ENCODE data around the gene AGFG1.

Gene AGFG1

DNA sequence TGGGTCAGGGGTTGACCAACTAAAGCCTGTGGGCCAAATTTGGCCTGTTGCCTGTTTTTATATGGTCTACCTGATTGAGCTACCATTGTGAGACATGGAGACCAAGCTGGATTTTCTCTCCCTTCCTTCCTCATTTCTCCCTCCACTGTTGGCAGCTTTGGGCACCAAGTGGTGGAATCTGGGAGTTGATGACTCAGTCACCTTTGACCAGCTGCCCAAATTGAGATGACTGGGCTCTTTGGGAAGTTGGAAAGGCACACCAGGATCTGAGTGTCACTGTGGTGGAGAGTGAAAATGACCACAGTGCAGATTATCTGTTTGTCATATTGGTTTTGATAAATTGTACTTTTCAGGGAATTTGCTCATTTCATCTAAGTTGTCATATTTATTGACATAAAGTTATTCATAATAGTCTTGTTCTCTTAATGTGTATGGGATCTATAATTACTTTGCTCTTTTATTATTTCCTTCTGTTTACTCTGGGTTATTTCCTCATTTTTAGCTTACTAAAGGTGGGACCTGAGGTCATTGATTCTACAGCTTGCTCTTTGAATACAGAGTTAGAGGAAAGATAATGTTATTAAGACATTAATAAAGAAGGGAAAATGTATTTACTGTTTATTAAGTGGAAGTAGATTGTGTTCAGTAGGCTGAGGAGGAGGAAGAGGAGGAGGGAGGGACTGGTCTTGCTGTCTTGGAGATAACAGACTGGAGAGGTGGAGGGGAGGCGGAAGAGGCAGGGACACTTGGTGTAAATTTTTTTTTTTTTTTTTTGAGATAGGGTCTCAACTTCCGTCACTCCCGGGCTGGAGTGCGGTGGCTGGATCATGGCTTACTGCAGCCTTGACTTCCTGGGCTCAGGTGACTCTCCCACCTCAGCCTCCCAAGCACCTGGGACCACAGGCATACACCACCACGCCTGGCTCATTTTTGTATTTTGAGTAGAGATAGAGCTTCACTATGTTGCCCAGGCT is 31.8 kb downstream of the AGFG1 start:
- no peak overlapping the region for H3K18ac ChIP-seq (ENCODE audit: low read length)
- peaks cover 2% of the 10 kb centered on the region for H3K4me1 ChIP-seq (ENCODE audit: control insufficient read depth, low read depth, low read length)
- no peak overlapping the region for H3K23ac ChIP-seq (ENCODE audit: low read length)
- no peak overlapping the region for H3K4me3 ChIP-seq (ENCODE audit: low read length)
- peak; percentile 37 for DNase-seq
- H2AK5ac ChIP-seq (ENCODE audit: low read length): no peak overlapping the region
- H4K8ac ChIP-seq (ENCODE audit: low read depth, low read length): no peak overlapping the region
- H2BK120ac ChIP-seq (ENCODE audit: low read depth, low read length): no peak overlapping the region
- no CpG with 5 or more reads among the region's 5 CpGs for WGBS (ENCODE audit: extremely low coverage, insufficient coverage, low lambda C conversion rate)
- no peaks in the 10 kb centered on the region for H3K36me3 ChIP-seq (ENCODE audit: control insufficient read depth, insufficient read depth, low read length)
- peaks cover 9% of the 10 kb centered on the region for H3K79me1 ChIP-seq (ENCODE audit: low read length)
- H4K5ac ChIP-seq (ENCODE audit: low read length): no peak overlapping the region
- H3K27me3 ChIP-seq (ENCODE audit: insufficient read depth, low read length, poor library complexity): no peaks in the 10 kb centered on the region
- H3K4me2 ChIP-seq (ENCODE audit: low read length): no peak overlapping the region
- no peak overlapping the region for H2BK5ac ChIP-seq (ENCODE audit: low read length)
- H3K27ac ChIP-seq (ENCODE audit: low read depth, low read length): no peak overlapping the region
- no peak overlapping the region for H2BK15ac ChIP-seq (replicated peaks; ENCODE audit: low read depth)
- no peak overlapping the region for H3K56ac ChIP-seq (ENCODE audit: low read length)
- no peak overlapping the region for H3K4ac ChIP-seq (ENCODE audit: low read depth, low read length)
- peaks cover 55% of the 10 kb centered on the region for H3K79me2 ChIP-seq (ENCODE audit: control insufficient read depth, insufficient read depth, low read length)
- H3K9ac ChIP-seq (ENCODE audit: low read length): no peak overlapping the region

DNA sequence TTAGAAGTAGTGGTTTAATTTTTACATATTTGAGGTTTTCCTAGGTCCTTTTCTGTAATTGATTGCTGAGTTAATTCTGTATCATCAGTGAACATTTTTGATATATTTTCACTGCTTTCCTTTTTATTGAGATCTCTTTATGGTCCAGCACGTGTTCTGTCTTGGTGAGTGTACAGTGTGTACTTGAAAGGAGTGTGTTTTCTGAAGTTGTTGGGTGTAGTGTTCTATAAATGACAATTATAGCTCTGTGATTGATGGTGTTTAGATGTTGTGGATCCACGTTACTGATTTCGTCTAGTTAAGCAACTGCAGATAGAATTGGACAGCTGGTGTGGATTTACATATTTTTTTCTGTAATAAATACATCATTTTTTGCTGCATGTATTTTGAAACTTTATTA is 32.7 kb downstream of the AGFG1 start:
- no CpG with 5 or more reads among the region's 3 CpGs for WGBS (ENCODE audit: extremely low coverage, insufficient coverage, low lambda C conversion rate)

DNA sequence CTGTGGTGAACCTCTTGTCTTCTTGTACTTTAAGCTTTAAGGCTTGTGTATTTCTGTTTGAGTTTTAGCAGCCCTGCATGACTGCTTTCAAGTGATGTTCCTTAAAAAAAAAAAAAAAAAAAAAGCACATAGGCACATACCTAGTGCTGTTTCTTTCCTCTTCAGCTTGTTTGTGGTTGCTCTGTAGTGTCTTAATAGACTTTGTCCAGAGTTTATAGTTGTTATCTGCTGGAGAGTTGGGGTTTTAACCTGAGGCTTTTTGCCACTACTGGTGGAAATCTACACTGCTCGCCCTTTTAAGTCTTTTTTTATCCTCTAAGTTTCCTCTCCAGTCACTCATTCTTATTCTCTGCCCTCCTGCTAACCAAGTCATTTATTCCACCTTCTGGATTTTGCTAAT is 34.5 kb downstream of the AGFG1 start:
- Histone ChIP-seq H4K5ac (ENCODE audit: low read length) (no peak overlapping the region), H3K27ac (ENCODE audit: low read depth, low read length) (no peak overlapping the region), H3K4me1 (ENCODE audit: control insufficient read depth, low read depth, low read length) (peaks cover 8% of the 10 kb centered on the region), H3K27me3 (ENCODE audit: insufficient read depth, low read length, poor library complexity) (no peaks in the 10 kb centered on the region), H4K8ac (ENCODE audit: low read depth, low read length) (no peak overlapping the region), H2BK15ac (replicated peaks; ENCODE audit: low read depth) (no peak overlapping the region), H3K4me2 (ENCODE audit: low read length) (no peak overlapping the region), H3K4ac (ENCODE audit: low read depth, low read length) (no peak overlapping the region), H3K79me2 (ENCODE audit: control insufficient read depth, insufficient read depth, low read length) (peaks cover 56% of the 10 kb centered on the region), H3K56ac (ENCODE audit: low read length) (no peak overlapping the region), H2AK5ac (ENCODE audit: low read length) (no peak overlapping the region), H3K4me3 (ENCODE audit: low read length) (no peak overlapping the region), H3K36me3 (ENCODE audit: control insufficient read depth, insufficient read depth, low read length) (no peaks in the 10 kb centered on the region), H3K23ac (ENCODE audit: low read length) (no peak overlapping the region), H3K79me1 (ENCODE audit: low read length) (peaks cover 8% of the 10 kb centered on the region), H3K18ac (ENCODE audit: low read length) (no peak overlapping the region), H3K9ac (ENCODE audit: low read length) (no peak overlapping the region), H2BK120ac (ENCODE audit: low read depth, low read length) (no peak overlapping the region), H2BK5ac (ENCODE audit: low read length) (no peak overlapping the region)
- no CpG with 5 or more reads among the region's 1 CpG for WGBS (ENCODE audit: extremely low coverage, insufficient coverage, low lambda C conversion rate)
- no peak for DNase-seq

More for the DNA sequence above, 32.7 kb downstream of the AGFG1 start:
- peaks cover 54% of the 10 kb centered on the region for H3K79me2 ChIP-seq (ENCODE audit: control insufficient read depth, insufficient read depth, low read length)
- no peak overlapping the region for H2AK5ac ChIP-seq (ENCODE audit: low read length)
- no peak overlapping the region for H3K18ac ChIP-seq (ENCODE audit: low read length)
- H2BK120ac ChIP-seq (ENCODE audit: low read depth, low read length): no peak overlapping the region
- DNase-seq: no peak
- H4K8ac ChIP-seq (ENCODE audit: low read depth, low read length): no peak overlapping the region
- no peak overlapping the region for H3K56ac ChIP-seq (ENCODE audit: low read length)
- no peaks in the 10 kb centered on the region for H3K36me3 ChIP-seq (ENCODE audit: control insufficient read depth, insufficient read depth, low read length)
- peaks cover 9% of the 10 kb centered on the region for H3K79me1 ChIP-seq (ENCODE audit: low read length)
- no peak overlapping the region for H3K4ac ChIP-seq (ENCODE audit: low read depth, low read length)
- H3K23ac ChIP-seq (ENCODE audit: low read length): no peak overlapping the region
- no peak overlapping the region for H2BK15ac ChIP-seq (replicated peaks; ENCODE audit: low read depth)
- H3K27me3 ChIP-seq (ENCODE audit: insufficient read depth, low read length, poor library complexity): no peaks in the 10 kb centered on the region
- peaks cover 2% of the 10 kb centered on the region for H3K4me1 ChIP-seq (ENCODE audit: control insufficient read depth, low read depth, low read length)
- H3K4me2 ChIP-seq (ENCODE audit: low read length): no peak overlapping the region
- no peak overlapping the region for H3K9ac ChIP-seq (ENCODE audit: low read length)
- H3K27ac ChIP-seq (ENCODE audit: low read depth, low read length): no peak overlapping the region
- no peak overlapping the region for H3K4me3 ChIP-seq (ENCODE audit: low read length)
- no peak overlapping the region for H2BK5ac ChIP-seq (ENCODE audit: low read length)
- H4K5ac ChIP-seq (ENCODE audit: low read length): no peak overlapping the region

DNA sequence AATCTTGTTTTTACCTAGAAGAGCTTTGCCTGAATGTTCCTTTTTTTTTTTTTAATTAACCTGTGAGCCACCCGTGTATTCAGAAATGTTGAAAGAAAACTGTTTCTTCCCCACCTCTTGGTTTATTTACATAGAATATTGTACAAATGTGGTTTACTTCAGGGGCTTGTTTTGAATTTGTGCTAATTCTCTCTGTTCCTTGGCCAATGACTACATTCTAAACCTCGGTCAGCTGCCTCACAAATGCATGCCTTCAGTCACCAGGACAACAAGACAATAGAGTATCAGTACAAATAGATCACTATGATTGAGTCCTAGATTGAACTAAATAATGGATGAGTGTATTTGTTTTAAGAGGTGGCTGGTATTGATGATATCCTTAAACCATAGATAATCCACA is 36.0 kb downstream of the AGFG1 start:
- Histone ChIP-seq H2BK15ac (replicated peaks; ENCODE audit: low read depth) (no peak overlapping the region), H3K4me1 (ENCODE audit: control insufficient read depth, low read depth, low read length) (peaks cover 8% of the 10 kb centered on the region), H3K27ac (ENCODE audit: low read depth, low read length) (no peak overlapping the region), H2BK5ac (ENCODE audit: low read length) (no peak overlapping the region), H2BK120ac (ENCODE audit: low read depth, low read length) (no peak overlapping the region), H4K8ac (ENCODE audit: low read depth, low read length) (no peak overlapping the region), H4K5ac (ENCODE audit: low read length) (no peak overlapping the region), H3K4ac (ENCODE audit: low read depth, low read length) (no peak overlapping the region), H3K79me2 (ENCODE audit: control insufficient read depth, insufficient read depth, low read length) (peaks cover 54% of the 10 kb centered on the region), H3K36me3 (ENCODE audit: control insufficient read depth, insufficient read depth, low read length) (no peaks in the 10 kb centered on the region), H2AK5ac (ENCODE audit: low read length) (no peak overlapping the region), H3K4me3 (ENCODE audit: low read length) (no peak overlapping the region), H3K27me3 (ENCODE audit: insufficient read depth, low read length, poor library complexity) (no peaks in the 10 kb centered on the region), H3K4me2 (ENCODE audit: low read length) (no peak overlapping the region), H3K79me1 (ENCODE audit: low read length) (peaks cover 8% of the 10 kb centered on the region), H3K56ac (ENCODE audit: low read length) (no peak overlapping the region), H3K18ac (ENCODE audit: low read length) (no peak overlapping the region), H3K23ac (ENCODE audit: low read length) (no peak overlapping the region), H3K9ac (ENCODE audit: low read length) (no peak overlapping the region)
- peak; percentile 55 for DNase-seq
- WGBS (ENCODE audit: extremely low coverage, insufficient coverage, low lambda C conversion rate): no CpG with 5 or more reads among the region's 2 CpGs

DNA sequence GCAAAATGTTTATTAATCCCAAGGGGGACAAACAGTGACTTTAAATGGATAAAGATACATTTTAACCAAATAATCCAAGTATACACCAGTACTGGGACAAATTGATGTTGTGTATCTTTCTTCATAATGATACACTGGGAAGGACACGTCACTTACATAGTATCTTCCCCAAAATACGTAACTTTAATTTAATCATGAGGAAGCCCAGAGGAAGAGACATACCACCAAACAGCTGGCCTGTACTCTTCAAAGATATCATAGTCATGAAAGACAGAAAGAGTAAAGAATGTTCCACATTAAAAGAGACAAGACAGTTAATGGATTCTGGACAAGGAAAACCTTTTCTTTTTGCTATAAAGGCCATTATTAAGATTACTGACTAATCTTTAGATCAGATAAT is 37.1 kb downstream of the AGFG1 start:
- no CpG with 5 or more reads among the region's 2 CpGs for WGBS (ENCODE audit: extremely low coverage, insufficient coverage, low lambda C conversion rate)
- Histone ChIP-seq H3K56ac (ENCODE audit: low read length) (no peak overlapping the region), H3K4ac (ENCODE audit: low read depth, low read length) (no peak overlapping the region), H2BK120ac (ENCODE audit: low read depth, low read length) (no peak overlapping the region), H3K27ac (ENCODE audit: low read depth, low read length) (no peak overlapping the region), H3K36me3 (ENCODE audit: control insufficient read depth, insufficient read depth, low read length) (no peaks in the 10 kb centered on the region), H3K4me1 (ENCODE audit: control insufficient read depth, low read depth, low read length) (peaks cover 9% of the 10 kb centered on the region), H3K4me2 (ENCODE audit: low read length) (no peak overlapping the region), H3K4me3 (ENCODE audit: low read length) (no peak overlapping the region), H3K18ac (ENCODE audit: low read length) (no peak overlapping the region), H4K8ac (ENCODE audit: low read depth, low read length) (no peak overlapping the region), H2BK15ac (replicated peaks; ENCODE audit: low read depth) (no peak overlapping the region), H4K5ac (ENCODE audit: low read length) (no peak overlapping the region), H3K27me3 (ENCODE audit: insufficient read depth, low read length, poor library complexity) (no peaks in the 10 kb centered on the region), H3K79me2 (ENCODE audit: control insufficient read depth, insufficient read depth, low read length) (peaks cover 55% of the 10 kb centered on the region), H3K23ac (ENCODE audit: low read length) (no peak overlapping the region), H2AK5ac (ENCODE audit: low read length) (no peak overlapping the region), H3K79me1 (ENCODE audit: low read length) (peaks cover 8% of the 10 kb centered on the region), H3K9ac (ENCODE audit: low read length) (no peak overlapping the region), H2BK5ac (ENCODE audit: low read length) (no peak overlapping the region)
- DNase-seq: no peak
